Endodermal cell (in vitro differentiated cells): ENCODE results near the gene PEA15. TPM values are rescaled to one million over a fixed set of nuclear protein-coding genes. Genes with fewer than 3 reads are reported as not detected.

Experiments
- DNase-seq: peaks from one replicate; pipeline ENCODE4 v3.0.0-alpha.2; 2017
- H3K27ac ChIP-seq: 2 replicates; pipeline ENCODE4 v1.5.1; 2013; ENCODE audit warnings: mild to moderate bottlenecking, low read depth, low read length, moderate library complexity
- H3K27me3 ChIP-seq: 2 replicates; pipeline ENCODE4 v1.6.1; 2013; ENCODE audit warnings: mild to moderate bottlenecking, low read length, moderate library complexity; ENCODE audit not compliant: insufficient read depth, control insufficient read depth, poor library complexity, severe bottlenecking
- H3K36me3 ChIP-seq: 2 replicates; pipeline ENCODE4 v1.7.0; 2013; ENCODE audit warnings: mild to moderate bottlenecking, low read length, moderate library complexity; ENCODE audit not compliant: control insufficient read depth, insufficient read depth
- H3K4me1 ChIP-seq: one replicate; pipeline ENCODE4 v1.7.0; 2013; ENCODE audit warnings: low read length; ENCODE audit not compliant: control insufficient read depth, insufficient read depth
- H3K4me3 ChIP-seq: 2 replicates; pipeline ENCODE4 v1.5.1; 2013; ENCODE audit warnings: mild to moderate bottlenecking, low read length, moderate library complexity
- H3K9ac ChIP-seq: 2 replicates; pipeline ENCODE4 v1.6.1; 2013; ENCODE audit warnings: mild to moderate bottlenecking, low read length, moderate library complexity; ENCODE audit not compliant: poor library complexity, severe bottlenecking; ENCODE audit errors: extremely low read depth
- H3K9me3 ChIP-seq: 2 replicates; pipeline ENCODE4 v1.6.1; 2013; ENCODE audit warnings: mild to moderate bottlenecking, low read length, moderate library complexity; ENCODE audit not compliant: control insufficient read depth
- H3K27ac Mint-ChIP-seq: 2 replicates; pipeline ENCODE4 v1.8.0; 2020; ENCODE audit warnings: mixed read lengths
- H3K27me3 Mint-ChIP-seq: 2 replicates; pipeline ENCODE4 v1.8.0; 2021; ENCODE audit warnings: mild to moderate bottlenecking, mixed read lengths; ENCODE audit not compliant: insufficient read depth
- H3K36me3 Mint-ChIP-seq: 2 replicates; pipeline ENCODE4 v1.8.0; 2020; ENCODE audit warnings: low read depth, mixed read lengths
- H3K4me1 Mint-ChIP-seq: 2 replicates; pipeline ENCODE4 v1.8.0; 2020; ENCODE audit warnings: mixed read lengths
- H3K4me3 Mint-ChIP-seq: 2 replicates; pipeline ENCODE4 v1.8.0; 2020; ENCODE audit warnings: mild to moderate bottlenecking, moderate library complexity, mixed read lengths
- H3K9me3 Mint-ChIP-seq: 2 replicates; pipeline ENCODE4 v1.8.0; 2020; ENCODE audit warnings: mild to moderate bottlenecking, mixed read lengths
- WGBS, 2 experiments: methylation state at CpG; one replicate each; pipeline versions ENCODE4 v1.1.5 to v1.1.7; 2013; ENCODE audit warnings: missing lambda C conversion rate in 2 of 2, mixed read lengths in 1 of 2; ENCODE audit not compliant: insufficient coverage in 1 of 2, insufficient read length in 1 of 2; 5-methylcytosine and 5-hydroxymethylcytosine counted together
- total RNA-seq, 2 donors: library from RNA; stranded (reverse); fragmentation: NEBNext Ultra II Directional in 1 of 2; extraction: Animal tissue kit (Norgen Biotek cat#: 25700) in 1 of 2; gene quantifications; 2 replicates in 1 of 2; 3 replicates in 1 of 2; pipeline ENCODE4 v1.2.1, GENCODE V29; 2021
- TF ChIP-seq, protein P1 (sequence below): fragments of 200-600 bp; sonication (generic); conservative IDR thresholded peaks from 2 replicates; pipeline ENCODE4 v1.5.0; 2021; ENCODE audit warnings: antibody characterized with exemption, mild to moderate bottlenecking

The PEA15 gene
- total RNA-seq, 2 donors from 2014 or later = 55.9 to 56.3 TPM

DNA sequence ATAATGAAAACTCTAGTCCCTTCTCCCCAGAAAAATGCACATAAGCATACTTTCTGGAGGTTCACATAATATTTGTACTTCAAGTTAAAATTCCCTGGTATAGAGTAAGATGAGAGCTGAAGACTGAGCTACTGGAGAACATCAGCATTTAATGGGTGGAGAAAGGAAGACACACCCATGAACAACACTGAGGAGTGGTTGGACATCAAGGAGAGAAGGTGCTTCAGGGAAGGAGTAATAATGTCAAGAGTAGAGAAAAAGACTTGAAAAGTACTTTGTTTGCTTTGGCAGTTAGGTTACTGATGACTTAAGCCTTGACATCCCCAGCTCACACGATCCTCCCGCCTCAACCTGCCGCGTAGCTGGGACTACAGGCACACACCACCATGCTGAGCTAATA is 21.9 kb downstream of the PEA15 start:
- peaks cover 75% of the 10 kb centered on the region for H3K36me3 Mint-ChIP-seq
- Histone ChIP-seq H3K4me1 (no peaks in the 10 kb centered on the region), H3K27me3 (no peaks in the 10 kb centered on the region), H3K9ac (no peak overlapping the region), H3K27ac (no peak overlapping the region), H3K36me3 (peaks cover 95% of the 10 kb centered on the region), H3K4me3 (no peak overlapping the region), H3K9me3 (no peaks in the 10 kb centered on the region)
- 96 to 100% methylated on average over 4 of the region's 4 CpGs for WGBS, 2 experiments
- no peaks in the 10 kb centered on the region for H3K9me3 Mint-ChIP-seq
- H3K27ac Mint-ChIP-seq = no peak overlapping the region
- no peaks in the 10 kb centered on the region for H3K27me3 Mint-ChIP-seq
- TF ChIP-seq, protein P1, sequence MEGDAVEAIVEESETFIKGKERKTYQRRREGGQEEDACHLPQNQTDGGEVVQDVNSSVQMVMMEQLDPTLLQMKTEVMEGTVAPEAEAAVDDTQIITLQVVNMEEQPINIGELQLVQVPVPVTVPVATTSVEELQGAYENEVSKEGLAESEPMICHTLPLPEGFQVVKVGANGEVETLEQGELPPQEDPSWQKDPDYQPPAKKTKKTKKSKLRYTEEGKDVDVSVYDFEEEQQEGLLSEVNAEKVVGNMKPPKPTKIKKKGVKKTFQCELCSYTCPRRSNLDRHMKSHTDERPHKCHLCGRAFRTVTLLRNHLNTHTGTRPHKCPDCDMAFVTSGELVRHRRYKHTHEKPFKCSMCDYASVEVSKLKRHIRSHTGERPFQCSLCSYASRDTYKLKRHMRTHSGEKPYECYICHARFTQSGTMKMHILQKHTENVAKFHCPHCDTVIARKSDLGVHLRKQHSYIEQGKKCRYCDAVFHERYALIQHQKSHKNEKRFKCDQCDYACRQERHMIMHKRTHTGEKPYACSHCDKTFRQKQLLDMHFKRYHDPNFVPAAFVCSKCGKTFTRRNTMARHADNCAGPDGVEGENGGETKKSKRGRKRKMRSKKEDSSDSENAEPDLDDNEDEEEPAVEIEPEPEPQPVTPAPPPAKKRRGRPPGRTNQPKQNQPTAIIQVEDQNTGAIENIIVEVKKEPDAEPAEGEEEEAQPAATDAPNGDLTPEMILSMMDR = no peak
- DNase-seq = no peak
- no peak overlapping the region for H3K4me3 Mint-ChIP-seq
- no peaks in the 10 kb centered on the region for H3K4me1 Mint-ChIP-seq

DNA sequence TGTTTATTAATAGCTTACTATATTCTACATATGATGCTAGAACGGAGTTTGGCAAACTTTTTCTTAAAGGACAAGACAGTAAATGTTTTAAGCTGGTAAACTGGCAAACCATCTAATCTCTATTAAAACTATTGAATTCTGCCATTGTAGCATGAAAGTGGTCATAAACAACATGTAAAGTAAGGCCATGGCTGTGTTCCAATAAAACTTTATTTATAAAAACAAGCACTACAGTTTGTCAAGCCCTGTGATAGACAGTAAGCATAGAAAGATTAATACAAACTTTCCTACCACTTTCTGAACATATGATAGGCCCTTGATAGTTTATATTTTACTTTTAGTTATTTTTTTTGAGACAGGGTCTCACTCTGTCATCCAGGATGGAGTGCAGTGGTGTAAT is 22.4 kb downstream of the PEA15 start:
- Histone ChIP-seq H3K4me1 (no peaks in the 10 kb centered on the region), H3K27ac (no peak overlapping the region), H3K4me3 (no peak overlapping the region), H3K27me3 (no peaks in the 10 kb centered on the region), H3K9ac (no peak overlapping the region), H3K9me3 (no peaks in the 10 kb centered on the region), H3K36me3 (peaks cover 94% of the 10 kb centered on the region)
- 100% methylated on average over 1 of the region's 1 CpG; no CpG with 5 or more reads in 1 of the 2 experiments for WGBS, 2 experiments
- H3K4me3 Mint-ChIP-seq = no peak overlapping the region
- TF ChIP-seq, protein P1 = no peak
- H3K36me3 Mint-ChIP-seq = peaks cover 71% of the 10 kb centered on the region
- no peaks in the 10 kb centered on the region for H3K9me3 Mint-ChIP-seq
- no peak overlapping the region for H3K27ac Mint-ChIP-seq
- DNase-seq = no peak
- H3K27me3 Mint-ChIP-seq = no peaks in the 10 kb centered on the region
- H3K4me1 Mint-ChIP-seq = no peaks in the 10 kb centered on the region

- Histone ChIP-seq H3K9me3 (no peaks in the 10 kb centered on the region), H3K27ac (no peak overlapping the region), H3K4me3 (no peak overlapping the region), H3K9ac (no peak overlapping the region), H3K4me1 (no peaks in the 10 kb centered on the region), H3K36me3 (peaks cover 94% of the 10 kb centered on the region), H3K27me3 (no peaks in the 10 kb centered on the region)
- Mint-ChIP-seq H3K4me3 (no peak overlapping the region), H3K9me3 (no peaks in the 10 kb centered on the region), H3K4me1 (no peaks in the 10 kb centered on the region), H3K27ac (no peak overlapping the region), H3K27me3 (no peaks in the 10 kb centered on the region), H3K36me3 (peaks cover 70% of the 10 kb centered on the region)
- DNase-seq = no peak
- TF ChIP-seq, protein P1 = no peak
Measured at GRCh38 chr1:160228431-160228830, 23.2 kb downstream of the PEA15 start.
